ENCODE results near the gene INPP5F. TPM values are rescaled to one million over a fixed set of nuclear protein-coding genes. Genes with fewer than 3 reads are reported as not detected.

Gene INPP5F
- total RNA-seq, 4 donors from 2014 or later, result 13.9 to 20.9 (median 17.0) TPM

GRCh38 chr10:119830851-119831250 is 105.0 kb downstream of the INPP5F start:
- no peak for TF ChIP-seq CTCF (IDR thresholded peaks at IDR 0.05; ENCODE audit: low read depth)

- no peak for TF ChIP-seq CTCF (IDR thresholded peaks at IDR 0.05; ENCODE audit: low read depth)
Observed at GRCh38 chr10:119831656-119832055, 105.8 kb downstream of the INPP5F start.

GRCh38 chr10:119832951-119833350 is 107.1 kb downstream of the INPP5F start:
- no peak for TF ChIP-seq CTCF (IDR thresholded peaks at IDR 0.05; ENCODE audit: low read depth)

GRCh38 chr10:119834188-119834587 is 108.3 kb downstream of the INPP5F start:
- no peak for TF ChIP-seq CTCF (IDR thresholded peaks at IDR 0.05; ENCODE audit: low read depth)

- no peak for TF ChIP-seq CTCF (IDR thresholded peaks at IDR 0.05; ENCODE audit: low read depth)
Observed at GRCh38 chr10:119845656-119846055, 119.8 kb downstream of the INPP5F start.

- no peak for TF ChIP-seq CTCF (IDR thresholded peaks at IDR 0.05; ENCODE audit: low read depth)
Observed at GRCh38 chr10:119849031-119849789, 123.4 kb downstream of the INPP5F start.

- no peak for TF ChIP-seq CTCF (IDR thresholded peaks at IDR 0.05; ENCODE audit: low read depth)
Observed at GRCh38 chr10:119849944-119850343, 124.1 kb downstream of the INPP5F start.

Measured in subcutaneous adipose tissue (tissue), 4 donors.